Cardiac fibroblast (primary cell): ENCODE measurements around the gene CEP63.

ENCODE experiments used
- DNase-seq, 2 donors: peaks; one replicate each; pipeline versions ENCODE4 v3.0.0 to v3.0.0-alpha.2; 2010; ENCODE audit warnings: low read depth in 2 of 2
- H3K4me3 ChIP-seq, 2 donors: replicated peaks in 1 of 2; 1 replicate in 1 of 2; 2 replicates in 1 of 2; pipeline ENCODE4 v1.5.1; 2011; ENCODE audit warnings: low read depth in 2 of 2, low read length in 2 of 2, mild to moderate bottlenecking in 2 of 2, moderate library complexity in 1 of 2
- CTCF ChIP-seq: IDR thresholded peaks from one replicate; pipeline ENCODE4 v1.5.1; 2011; ENCODE audit warnings: low read depth, mild to moderate bottlenecking, low read length, inconsistent platforms

Gene CEP63

GRCh38 chr3:134496471-134497071 is 10.7 kb downstream of the CEP63 start:
- TF ChIP-seq CTCF, result no peak
- no peak for DNase-seq

DNA sequence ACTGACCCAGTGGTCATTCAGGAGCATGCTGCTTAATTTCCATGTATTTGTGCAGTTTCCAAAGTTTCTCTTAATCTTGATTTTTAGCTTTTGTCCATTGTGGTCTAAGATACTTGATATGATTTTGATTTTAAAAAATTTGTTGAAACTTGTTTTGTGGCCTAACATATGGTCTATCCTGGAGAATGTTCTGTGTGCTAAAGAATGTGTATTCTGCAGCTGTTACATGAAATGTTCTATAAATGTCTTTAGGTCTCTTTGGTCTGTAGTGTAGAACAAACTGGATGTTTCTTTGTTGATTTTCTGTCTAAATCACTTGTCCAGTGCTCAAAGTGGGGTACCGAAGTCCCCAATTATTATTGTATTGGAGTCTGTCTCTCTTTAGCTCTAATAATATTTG is 17.4 kb downstream of the CEP63 start:
- DNase-seq, result no peak
- no peak for TF ChIP-seq CTCF
- H3K4me3 ChIP-seq, result no peak overlapping the region

More at GRCh38 chr3:134496471-134497071, 10.7 kb downstream of the CEP63 start:
- no peak overlapping the region for H3K4me3 ChIP-seq

GRCh38 chr3:134504132-134504531 is 18.3 kb downstream of the CEP63 start:
- TF ChIP-seq CTCF, result no peak
- DNase-seq, result no peak
- H3K4me3 ChIP-seq, result no peak overlapping the region

GRCh38 chr3:134505485-134505884 is 19.6 kb downstream of the CEP63 start:
- DNase-seq, result no peak

DNA sequence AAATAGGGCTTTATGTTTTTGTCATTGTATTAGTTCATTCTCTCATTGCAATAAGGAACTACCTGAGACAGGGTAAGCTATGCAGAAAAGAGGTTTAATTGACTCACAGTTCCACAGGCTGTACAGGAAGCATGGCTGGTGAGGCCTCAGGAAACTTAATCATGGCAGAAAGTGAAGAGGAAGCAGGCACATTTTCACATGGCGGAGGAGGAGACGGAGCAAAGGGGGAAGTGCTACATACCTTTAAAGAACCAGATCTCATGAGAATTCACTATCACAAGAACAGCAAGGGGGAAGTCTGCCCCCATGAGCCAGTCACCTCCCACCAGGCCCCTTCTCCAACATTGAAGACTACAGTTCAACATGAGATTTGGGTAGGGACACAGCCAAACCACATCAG is 25.6 kb downstream of the CEP63 start:
- no peak for DNase-seq
- H3K4me3 ChIP-seq, result no peak overlapping the region
- no peak for TF ChIP-seq CTCF

More at GRCh38 chr3:134505485-134505884, 19.6 kb downstream of the CEP63 start:
- H3K4me3 ChIP-seq, result no peak overlapping the region
- no peak for TF ChIP-seq CTCF

- H3K4me3 ChIP-seq, result no peak overlapping the region
- TF ChIP-seq CTCF, result no peak
- DNase-seq, result peak; percentile 31 to 39
Measured at GRCh38 chr3:134516905-134517304, 31.0 kb downstream of the CEP63 start.

DNA sequence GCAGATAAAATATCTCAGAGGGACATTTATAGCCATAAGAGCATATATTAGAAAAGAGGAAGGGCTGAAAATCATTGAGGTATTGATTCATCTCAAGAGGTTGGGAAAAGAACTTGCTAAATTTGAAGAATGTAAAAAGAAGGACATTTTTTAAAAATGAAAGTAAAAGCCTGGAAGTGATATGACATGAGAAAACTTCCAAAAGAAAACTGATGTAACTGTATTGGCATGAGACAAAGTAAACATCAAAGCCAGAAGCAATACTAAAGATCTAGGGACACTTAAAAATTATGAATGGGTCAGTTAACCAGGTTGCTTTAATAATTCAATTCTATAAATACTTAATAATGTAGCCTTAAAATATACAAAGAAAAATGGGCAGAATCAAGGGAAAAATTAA is 31.9 kb downstream of the CEP63 start:
- H3K4me3 ChIP-seq, result peak overlapping the region in 1 of 2 donors; percentile 31
- no peak for TF ChIP-seq CTCF
- peak; percentile 15 to 53 for DNase-seq
